ENCODE results near the gene ATP13A1.

ATP13A1 gene

DNA sequence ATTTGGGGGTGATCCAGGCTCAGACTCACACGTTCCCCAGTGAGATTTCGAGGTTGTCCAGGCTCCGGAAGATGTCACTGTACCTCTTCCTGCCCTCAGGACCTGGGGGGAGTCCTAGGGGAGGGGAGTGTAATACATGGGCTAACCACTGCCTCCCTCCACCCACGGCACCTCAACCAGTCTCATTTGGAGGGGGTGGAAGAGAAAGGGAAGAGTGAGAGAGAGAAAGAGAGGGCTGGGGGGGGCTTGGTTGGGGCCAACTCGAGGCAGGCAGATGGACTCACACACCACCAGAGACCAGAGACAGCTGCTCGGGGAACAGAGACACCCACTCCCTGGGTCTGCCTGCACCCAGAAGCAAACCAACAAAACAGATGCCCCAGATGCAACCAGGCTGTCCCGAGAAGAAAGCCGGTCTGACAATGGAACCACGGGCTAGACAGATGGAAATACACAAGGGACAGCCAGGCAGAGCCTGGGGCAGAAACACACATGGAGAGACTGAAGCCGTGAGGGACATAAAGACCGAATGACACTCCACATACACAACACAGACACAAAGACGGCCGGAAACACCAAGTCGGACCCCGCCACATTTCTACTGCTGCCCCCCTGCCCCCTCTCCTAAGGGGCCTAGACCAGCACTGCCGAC is 20.8 kb downstream of the ATP13A1 start:
- DNase-seq = peak; percentile 14 to 28

DNA sequence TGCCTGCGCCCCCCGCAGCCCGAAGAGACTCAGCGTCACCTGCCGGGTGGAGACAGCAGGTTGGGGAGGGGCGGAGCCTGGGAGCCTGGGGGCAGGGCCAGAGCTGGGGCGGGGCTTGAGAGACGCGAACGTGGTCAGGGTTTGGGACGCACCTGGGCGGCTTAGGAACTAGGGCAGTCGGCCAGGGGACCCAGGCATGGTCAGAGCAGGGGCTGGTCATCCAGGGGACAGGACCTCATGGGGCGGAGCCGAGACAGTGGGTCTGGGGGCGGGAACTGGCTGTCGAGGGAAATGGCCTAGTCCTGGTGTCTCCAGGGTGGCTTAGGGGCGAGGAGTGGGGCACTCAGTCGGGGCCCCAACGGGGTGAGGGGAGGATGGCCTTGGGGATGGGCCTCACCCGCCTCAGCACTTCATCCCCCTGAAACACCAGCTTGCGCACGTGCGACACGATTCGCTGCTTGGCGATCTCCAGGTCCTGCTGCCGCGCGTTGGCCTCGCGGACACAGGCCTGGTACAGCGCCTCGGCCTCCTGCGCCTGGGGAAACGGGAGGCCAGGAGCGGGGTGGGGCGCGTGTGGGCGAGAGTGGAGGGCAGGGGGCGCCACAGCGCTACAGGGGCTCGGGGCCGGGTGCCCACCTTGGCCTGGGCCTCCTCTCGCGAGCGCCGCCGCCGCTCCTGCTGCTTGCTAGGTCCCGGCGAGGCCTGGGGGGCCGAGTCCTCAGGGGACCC is 25.8 kb downstream of the ATP13A1 start:
- DNase-seq = no peak

GRCh38 chr19:19637186-19637522 is 26.3 kb downstream of the ATP13A1 start:
- DNase-seq = no peak

DNA sequence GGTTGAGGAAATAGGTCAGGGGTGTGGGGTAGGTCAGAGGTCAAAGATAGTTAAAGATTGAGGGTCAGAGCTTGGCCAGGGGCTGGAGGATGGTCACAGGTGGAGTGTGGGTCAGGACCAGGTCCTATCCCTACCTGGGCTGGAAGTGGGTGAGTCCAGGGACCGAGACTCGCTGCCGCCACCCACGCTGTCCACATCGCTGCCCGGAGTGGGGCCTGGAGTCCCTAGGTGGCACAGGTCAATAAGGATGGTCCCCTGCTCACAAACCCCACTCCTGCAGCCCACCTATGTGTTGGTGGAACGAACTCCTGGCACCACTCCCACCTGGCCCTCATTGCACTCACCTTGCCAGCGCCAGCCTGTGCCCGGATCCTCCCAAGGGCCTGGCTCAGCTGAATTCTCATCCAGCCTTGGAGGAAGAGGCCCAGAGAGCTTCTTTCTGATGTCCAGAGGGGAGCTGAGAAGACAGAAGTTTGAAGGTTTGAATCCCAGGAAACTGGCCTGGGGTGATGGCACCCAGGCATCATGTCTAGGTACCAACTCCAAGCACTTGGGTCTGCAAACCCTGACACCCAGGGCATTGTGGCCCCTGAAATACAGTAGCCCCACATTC is 26.8 kb downstream of the ATP13A1 start:
- no peak for DNase-seq

GRCh38 chr19:19635313-19635702 is 28.2 kb downstream of the ATP13A1 start:
- DNase-seq = no peak

DNA sequence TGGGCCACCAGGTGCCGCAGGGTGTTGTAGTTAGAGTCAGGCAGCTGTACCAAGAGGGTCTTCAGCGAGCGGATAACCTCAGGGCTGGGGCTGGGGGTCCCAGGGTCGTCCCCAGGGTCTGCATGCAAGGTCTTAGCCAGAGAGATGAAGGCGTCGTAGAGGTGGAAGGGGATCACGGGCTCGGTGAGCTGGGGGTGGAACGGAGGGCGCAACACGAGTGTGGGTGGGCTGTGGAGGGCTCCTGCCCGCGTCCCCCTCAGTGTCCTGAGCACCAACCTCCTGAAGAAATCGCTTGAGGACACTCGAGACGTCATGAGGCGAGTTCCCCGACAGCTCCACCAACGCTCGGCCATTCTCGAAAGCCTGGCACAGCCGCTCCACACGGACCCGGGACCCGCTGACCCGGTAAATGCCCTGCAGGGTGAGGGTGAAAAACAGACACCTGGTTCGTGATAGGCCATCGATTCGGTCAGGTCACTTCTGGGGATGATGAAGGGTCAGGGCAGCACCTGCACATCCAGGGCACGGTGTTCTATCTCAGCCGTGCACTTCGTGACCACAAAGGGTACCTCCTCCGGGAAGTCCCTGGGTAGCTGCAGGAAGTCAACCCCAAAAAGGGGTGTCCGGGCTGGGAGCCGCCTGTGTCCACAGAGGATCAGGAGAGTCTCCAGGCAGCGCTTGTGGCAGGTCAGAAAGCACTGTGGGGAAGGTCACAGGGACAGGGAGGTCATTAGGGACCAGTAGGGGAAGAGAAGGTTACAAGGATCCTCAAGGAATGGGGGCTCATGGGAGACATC is 28.8 kb downstream of the ATP13A1 start:
- DNase-seq = no peak

- no peak for DNase-seq
These were observed 29.6 kb downstream of the ATP13A1 start for GRCh38 chr19:19633711-19634515.

- DNase-seq = no peak
These were observed 30.8 kb downstream of the ATP13A1 start for GRCh38 chr19:19632661-19633060.

DNA sequence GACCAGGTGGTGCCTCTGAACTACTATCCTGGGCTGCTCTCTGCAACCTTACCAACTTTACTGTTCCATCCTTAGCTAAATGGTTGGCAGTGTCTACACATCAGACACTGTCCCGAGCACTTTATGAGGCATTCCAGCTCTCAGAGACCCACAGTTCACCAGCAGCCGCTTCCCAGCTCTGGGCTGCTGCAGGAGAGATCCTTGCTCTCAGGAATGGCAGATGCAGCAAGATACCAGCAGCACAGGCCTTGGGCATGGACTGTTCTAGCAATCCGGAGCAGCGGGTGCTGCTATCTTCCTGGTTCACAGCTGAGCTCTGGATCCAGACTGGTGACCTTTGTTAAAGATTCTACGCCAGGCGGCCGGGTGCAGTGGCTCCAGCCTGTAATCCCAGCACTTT is 32.1 kb downstream of the ATP13A1 start:
- DNase-seq = no peak

GRCh38 chr19:19630426-19630825 is 33.0 kb downstream of the ATP13A1 start:
- no peak for DNase-seq

- no peak for DNase-seq
These were observed 33.4 kb downstream of the ATP13A1 start for GRCh38 chr19:19630062-19630414.

GRCh38 chr19:19628501-19629134 is 34.9 kb downstream of the ATP13A1 start:
- DNase-seq = no peak

DNA sequence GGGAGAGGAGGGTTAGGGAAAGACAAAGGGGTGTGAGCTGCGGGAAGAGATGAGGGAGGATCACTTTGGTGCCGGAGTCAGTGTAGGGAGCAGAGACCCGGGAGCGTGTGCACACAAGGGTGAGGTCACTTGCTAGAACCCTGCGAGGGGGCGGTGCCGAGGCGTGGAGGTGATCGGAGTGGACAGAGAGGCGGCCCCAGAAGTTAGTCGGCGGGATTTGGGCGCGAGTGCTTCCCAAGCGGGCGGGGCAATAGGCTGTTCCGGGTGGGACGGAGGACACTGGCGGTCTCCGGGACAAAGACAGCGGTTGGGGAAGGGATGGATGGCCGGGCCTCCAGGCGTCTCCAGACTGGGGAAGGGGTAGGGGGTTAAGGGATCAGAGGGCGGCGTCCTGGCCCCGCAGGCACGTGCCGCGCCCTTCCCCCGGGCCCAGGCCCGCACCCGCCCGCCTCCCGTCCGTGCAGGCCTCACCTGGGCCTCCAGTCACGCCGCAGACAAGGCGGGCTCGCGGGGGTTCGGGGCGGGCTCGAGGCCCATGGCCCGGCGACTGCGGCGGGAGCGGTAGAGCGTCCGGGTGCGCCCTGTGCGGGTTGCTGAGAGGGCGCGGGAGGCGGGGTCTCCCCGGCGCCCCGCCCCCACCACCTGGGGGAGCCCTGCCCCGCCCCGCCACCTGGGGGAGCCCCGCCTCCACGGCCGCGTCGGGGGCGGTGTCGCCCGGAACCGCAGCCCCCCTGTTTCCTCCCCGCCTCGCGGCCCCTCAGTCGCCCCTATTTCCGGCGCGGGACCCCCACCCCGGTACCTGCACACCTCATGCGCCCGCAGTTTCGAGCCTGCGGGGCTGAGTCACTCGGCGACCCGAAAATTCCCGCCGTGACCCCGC is 35.6 kb downstream of the ATP13A1 start, which contains the start of gene LPAR2:
Gene LPAR2, minus strand, starts transcription at position 600 of the 880 bp plus-strand sequence. CDS start 945 bp downstream, outside the sequence.
- no peak for DNase-seq

DNA sequence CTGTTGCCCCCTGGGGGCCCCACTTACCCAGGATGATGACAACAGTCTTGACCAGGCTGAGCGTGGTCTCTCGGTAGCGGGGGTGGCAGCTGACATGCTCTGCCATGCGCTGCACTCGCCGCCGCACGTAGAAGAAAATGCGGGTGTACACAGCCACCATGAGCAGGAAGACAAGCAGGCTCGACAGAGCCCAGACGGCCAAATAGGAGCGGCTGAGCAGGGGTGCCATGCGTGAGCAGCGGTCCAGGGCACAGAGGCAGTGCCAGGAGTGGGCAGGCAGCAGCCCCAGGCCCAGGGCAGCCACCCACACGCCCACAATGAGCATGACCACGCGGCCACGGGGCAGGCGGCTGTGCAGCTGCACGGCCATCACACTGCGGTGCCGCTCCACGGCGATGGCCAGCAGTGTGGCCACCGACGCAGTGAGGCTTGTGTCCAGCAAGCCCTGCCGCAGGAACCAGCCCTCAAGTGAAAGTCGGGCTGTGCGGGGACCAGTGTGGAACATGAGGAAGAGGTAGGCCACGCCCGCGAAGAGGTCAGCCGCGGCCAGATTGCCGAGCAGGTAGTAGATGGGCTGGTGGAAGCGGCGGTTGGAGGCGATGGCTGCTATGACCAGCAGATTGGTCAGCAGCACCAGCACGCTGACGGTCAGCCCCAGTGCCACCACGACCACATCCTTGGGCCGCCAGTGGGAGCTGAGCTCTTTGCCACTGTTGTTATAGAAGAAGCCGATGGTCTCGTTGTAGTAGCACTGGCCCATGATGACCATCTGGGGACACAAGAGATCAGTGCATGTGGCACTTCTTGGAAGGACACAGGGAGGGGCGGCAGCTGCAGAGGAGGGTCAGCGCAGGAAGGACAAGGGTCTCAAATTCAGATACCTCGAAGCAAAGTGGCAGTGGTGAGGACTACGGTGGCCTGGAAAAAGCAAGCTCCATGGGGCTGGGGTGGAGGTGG is 36.7 kb downstream of the ATP13A1 start:
- DNase-seq = no peak

DNA sequence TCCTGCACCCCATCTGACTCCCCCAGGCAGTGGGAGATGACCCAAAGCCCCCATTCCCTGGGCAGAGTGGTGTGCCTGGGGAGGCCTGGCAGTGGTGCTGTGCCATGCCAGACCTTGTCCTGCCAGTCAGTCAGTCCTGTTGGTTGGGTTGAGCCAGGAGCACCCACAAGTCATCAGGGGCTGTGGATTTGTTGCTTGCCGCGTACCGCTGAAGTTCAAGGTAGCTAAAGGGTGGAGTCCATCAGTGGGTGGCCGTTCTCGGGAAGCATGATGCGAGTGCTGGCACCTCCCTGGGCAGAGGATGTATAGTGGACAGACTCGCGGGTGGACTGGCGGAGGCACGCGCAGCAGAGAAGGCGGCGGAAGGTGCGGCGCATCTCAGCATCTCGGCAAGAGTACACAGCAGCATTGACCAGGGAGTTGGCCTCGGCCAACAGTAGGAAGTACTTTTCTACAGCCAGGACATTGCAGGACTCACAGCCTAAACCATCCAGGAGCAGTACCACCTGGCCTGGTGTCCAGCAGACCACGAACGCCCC is 39.4 kb downstream of the ATP13A1 start:
- no peak for DNase-seq

DNA sequence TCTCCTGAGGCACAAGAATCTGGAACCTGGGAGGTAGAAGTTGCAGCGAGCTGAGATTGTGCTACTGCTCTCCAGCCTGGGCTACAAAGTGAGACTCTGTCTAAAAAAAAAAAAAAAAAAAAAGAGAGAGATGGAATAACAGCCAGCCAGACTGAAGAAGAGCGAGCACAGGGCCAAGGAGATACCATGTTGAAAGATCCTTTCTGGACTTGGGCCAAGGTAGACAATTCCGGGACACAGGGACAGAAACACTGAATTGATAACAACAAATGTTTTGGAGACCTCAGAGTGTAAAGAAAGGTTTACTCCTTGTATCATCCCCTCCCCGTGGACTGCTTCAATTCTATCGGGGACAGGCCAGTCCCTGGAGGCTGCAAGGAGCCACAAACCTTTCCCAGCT is 40.1 kb downstream of the ATP13A1 start:
- no peak for DNase-seq

DNA sequence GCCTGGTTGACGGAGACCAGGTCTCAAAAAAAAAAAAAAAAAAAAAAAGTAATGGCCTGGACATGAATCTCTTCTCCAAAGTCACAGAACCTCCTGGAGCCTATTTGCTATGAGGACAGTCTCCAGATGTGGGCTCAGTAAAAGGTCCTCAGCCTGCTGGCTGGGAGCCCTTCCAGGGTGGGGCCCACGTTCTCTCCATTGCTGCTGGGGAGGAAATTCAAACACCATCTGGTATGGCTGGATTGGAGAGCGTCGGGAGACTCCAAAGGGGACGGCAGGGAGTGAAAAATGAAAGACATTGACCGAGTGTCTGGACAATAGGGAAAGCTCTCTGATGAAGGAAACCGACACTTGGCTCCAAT is 43.6 kb downstream of the ATP13A1 start:
- DNase-seq = no peak

DNA sequence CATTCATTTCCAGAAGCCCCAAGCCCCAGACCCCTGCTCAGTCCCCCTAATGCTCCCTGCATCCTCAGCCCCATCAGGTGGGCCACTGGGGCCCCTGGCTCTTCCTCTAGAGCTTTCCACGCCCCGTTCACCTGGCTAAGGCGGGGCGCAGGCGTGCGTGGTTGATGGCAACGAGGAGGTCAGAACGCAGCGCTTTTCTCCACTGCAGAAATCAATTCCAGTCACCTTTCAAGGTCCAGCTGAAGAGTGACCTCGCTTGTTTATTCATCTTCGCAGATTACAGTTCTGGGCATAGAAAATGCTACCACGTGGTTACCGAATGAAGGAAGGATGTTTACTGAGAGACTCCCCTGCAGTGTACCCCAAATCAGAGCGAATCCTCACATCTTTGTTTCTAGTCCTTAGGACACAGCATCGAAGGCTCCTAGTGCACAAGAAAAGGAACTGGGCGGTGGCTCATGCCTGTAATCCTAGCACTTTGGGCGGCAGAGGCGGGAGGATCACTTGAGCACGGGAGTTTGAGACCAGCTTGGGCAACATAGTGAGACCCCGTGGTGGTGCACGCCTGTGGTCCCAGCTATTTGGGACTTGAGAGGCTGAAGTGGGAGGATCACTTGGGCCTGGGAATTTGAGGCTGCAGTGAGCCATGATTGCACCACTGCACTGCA is 44.2 kb downstream of the ATP13A1 start:
- DNase-seq = no peak

Data from AML-193 (cell line).